HepG2 (cell line): ENCODE data around the gene SRP68. TPM values are rescaled to one million over a fixed set of nuclear protein-coding genes. Genes with fewer than 3 reads are reported as not detected.

ENCODE experiments used
- CHD2 ChIP-seq: IDR thresholded peaks from 2 replicates; pipeline ENCODE4 v1.6.1; 2011; ENCODE audit warnings: low read depth, low read length, improper control_type of control experiment
- ERF ChIP-seq: IDR thresholded peaks from 2 replicates; pipeline ENCODE4 v1.6.1; 2018; ENCODE audit warnings: missing biosample characterization, missing genetic modification reagents
- HDAC6 ChIP-seq: fragments of 200-600 bp; sonication (generic); IDR thresholded peaks from 2 replicates; pipeline ENCODE4 v1.7.0; 2017; ENCODE audit warnings: mild to moderate bottlenecking, antibody characterized with exemption, low read length, low read depth
- HMG20A ChIP-seq: IDR thresholded peaks from 2 replicates; pipeline ENCODE4 v1.6.1; 2016; ENCODE audit warnings: borderline replicate concordance
- MAFK ChIP-seq, 2 experiments: IDR thresholded peaks in 1 of 2; conservative IDR thresholded peaks in 1 of 2; 2 replicates each; pipeline ENCODE4 v1.6.1; 2011; ENCODE audit warnings: improper control_type of control experiment in 2 of 2, low read length in 2 of 2
- MXD1 ChIP-seq: sonication (generic); formaldehyde crosslinking; IDR thresholded peaks from 2 replicates; pipeline ENCODE4 v1.4.0; 2020; ENCODE audit warnings: mild to moderate bottlenecking, missing genetic modification reagents
- NFIB ChIP-seq: sonication (generic); formaldehyde crosslinking; IDR thresholded peaks from 2 replicates; pipeline ENCODE4 v1.9.0; 2021; ENCODE audit warnings: missing genetic modification reagents, mild to moderate bottlenecking, borderline replicate concordance
- NR2F6 ChIP-seq, 2 experiments: IDR thresholded peaks; 2 replicates each; pipeline ENCODE4 v1.6.1; 2016; ENCODE audit warnings: antibody characterized with exemption in 1 of 2, mild to moderate bottlenecking in 1 of 2
- PCBP2 ChIP-seq: fragments of 200-400 bp; formaldehyde crosslinking; optimal IDR thresholded peaks from 2 replicates; pipeline ENCODE3; 2018; ENCODE audit warnings: low read length, low read depth; ENCODE audit not compliant: poor library complexity, severe bottlenecking
- PRDM10 ChIP-seq: sonication (generic); formaldehyde crosslinking; IDR thresholded peaks from 2 replicates; pipeline ENCODE4 v1.4.0; 2020; ENCODE audit warnings: low read depth, missing genetic modification reagents
- PRDM4 ChIP-seq: sonication (generic); formaldehyde crosslinking; IDR thresholded peaks from 2 replicates; pipeline ENCODE4 v1.9.0; 2021; ENCODE audit warnings: missing genetic modification reagents, borderline replicate concordance
- RAD51 ChIP-seq: fragments of 450-650 bp; IDR thresholded peaks from 2 replicates; pipeline ENCODE4 v1.6.1; 2016; ENCODE audit warnings: borderline replicate concordance
- SIX4 ChIP-seq: sonication (generic); formaldehyde crosslinking; IDR thresholded peaks from 2 replicates; pipeline ENCODE4 v1.4.0; 2020; ENCODE audit warnings: missing genetic modification reagents
- SNRNP70 ChIP-seq: fragments of 200-400 bp; formaldehyde crosslinking; IDR thresholded peaks from 2 replicates; pipeline ENCODE4 v1.6.1; 2017; ENCODE audit warnings: mild to moderate bottlenecking, low read depth, low read length, moderate library complexity
- SOX6 ChIP-seq, 2 experiments: fragments of 450-650 bp in 1 of 2; sonication (generic) in 1 of 2; formaldehyde crosslinking in 1 of 2; IDR thresholded peaks; 2 replicates each; pipeline versions ENCODE4 v1.4.0 to v1.6.1; 2017 to 2020; ENCODE audit warnings: antibody characterized with exemption in 1 of 2, mild to moderate bottlenecking in 1 of 2, missing genetic modification reagents in 1 of 2
- SP1 ChIP-seq, 2 experiments: fragments of 450-650 bp in 1 of 2; sonication (generic) in 1 of 2; formaldehyde crosslinking in 1 of 2; IDR thresholded peaks; 2 replicates each; pipeline versions ENCODE4 v1.4.0 to v1.6.1; 2016 to 2020; ENCODE audit warnings: missing genetic modification reagents in 1 of 2
- TBL1XR1 ChIP-seq: fragments of 150-350 bp; IDR thresholded peaks from 2 replicates; pipeline ENCODE4 v1.6.1; 2014; ENCODE audit warnings: borderline replicate concordance, low read length; ENCODE audit not compliant: partially characterized antibody
- ZC3H4 ChIP-seq: sonication (generic); formaldehyde crosslinking; IDR thresholded peaks from 2 replicates; pipeline ENCODE4 v1.4.0; 2020; ENCODE audit warnings: missing genetic modification reagents, borderline replicate concordance
- ZIK1 ChIP-seq: sonication (generic); formaldehyde crosslinking; IDR thresholded peaks from 2 replicates; pipeline ENCODE4 v1.5.0; 2020; ENCODE audit warnings: mild to moderate bottlenecking, low read depth, missing genetic modification reagents, borderline replicate concordance
- ZNF430 ChIP-seq: sonication (generic); formaldehyde crosslinking; IDR thresholded peaks from 2 replicates; pipeline ENCODE4 v1.9.0; 2021; ENCODE audit warnings: mild to moderate bottlenecking, missing genetic modification reagents
- ZNF619 ChIP-seq: sonication (generic); formaldehyde crosslinking; IDR thresholded peaks from 2 replicates; pipeline ENCODE4 v1.4.0; 2020; ENCODE audit warnings: mild to moderate bottlenecking, missing genetic modification reagents
- ZNF850 ChIP-seq: sonication (generic); formaldehyde crosslinking; conservative IDR thresholded peaks from 2 replicates; pipeline ENCODE4 v1.9.0; 2021; ENCODE audit warnings: mild to moderate bottlenecking, missing genetic modification reagents
- polyA plus RNA-seq, 8 experiments: library from polyadenylated mRNA; depleted of rRNA in 3 of 8; stranded (reverse) in 7 of 8; unstranded in 1 of 8; fragments of >200 nt; fragmentation: Illumina TruSeq in 4 of 8; extraction: Trizol in 4 of 8; gene quantifications; 2 replicates each; pipeline versions ENCODE4 v1.2.1 to v1.2.3, GENCODE V29; 2011 to 2016; ENCODE audit warnings: low read depth in 4 of 8, missing spikeins in 1 of 8, mixed read lengths in 1 of 8; ENCODE audit not compliant: insufficient read depth in 1 of 8
- total RNA-seq, 5 experiments: library from RNA; depleted of rRNA; stranded (reverse); fragments of >200 nt; fragmentation: Illumina TruSeq; extraction: Trizol; gene quantifications; 2 replicates each; pipeline ENCODE4 v1.2.3, GENCODE V29; 2016; ENCODE audit warnings: low read depth in 1 of 5

The SRP68 gene
- total and polyA plus RNA-seq, 2 of the 13 experiments (the other 11 are each of a cell fraction or from before 2014, with no cell fraction given): 39.8 to 74.3 TPM

DNA sequence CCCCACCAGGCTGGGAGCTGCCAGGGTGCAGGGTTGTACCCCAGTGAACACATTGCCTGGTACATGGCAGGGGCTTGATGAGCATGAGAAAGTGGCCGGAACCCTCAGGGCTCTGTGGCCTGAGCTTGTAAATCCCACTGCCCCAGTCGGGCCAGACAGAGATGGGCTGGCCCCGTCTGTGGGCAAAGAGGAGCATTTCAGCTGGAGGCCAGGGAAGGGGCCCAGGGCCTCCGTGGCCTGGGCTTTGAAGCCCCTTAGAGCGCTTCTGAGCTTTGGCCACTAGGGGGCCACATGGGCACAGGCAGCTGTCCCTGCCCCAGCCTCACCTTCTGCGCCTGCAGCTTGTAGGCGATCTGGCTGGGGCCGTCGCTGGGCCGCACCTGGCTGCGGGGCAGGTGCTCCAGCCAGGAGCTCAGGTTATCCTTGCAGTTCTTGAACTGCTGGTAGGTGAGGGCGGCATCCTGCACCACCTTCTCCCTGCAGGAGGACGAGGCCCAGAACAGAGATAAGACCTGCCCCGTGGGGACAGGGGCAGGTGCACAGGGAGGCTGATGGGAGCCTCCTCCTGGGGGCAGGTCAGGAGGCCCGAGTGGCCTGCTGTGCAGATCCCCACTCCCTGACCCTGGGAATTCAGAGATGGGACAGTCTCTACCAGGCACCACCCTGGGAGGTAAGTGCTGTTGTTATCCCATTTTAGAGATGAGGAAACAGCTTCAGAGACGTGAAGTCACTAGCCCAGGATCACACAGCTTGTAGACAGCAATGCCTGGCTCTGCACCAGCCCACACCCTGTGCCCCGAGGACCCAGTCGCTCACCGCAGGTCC, 58.0 kb downstream of the SRP68 start (continued):
- TF ChIP-seq HDAC6: no peak
- TF ChIP-seq ZIK1 (CRISPR knock-in tag): no peak
- no peak for TF ChIP-seq HMG20A (CRISPR knock-in tag)
- no peak; the same call in 1 of the 2 replicates for TF ChIP-seq MXD1 (CRISPR knock-in tag)
- TF ChIP-seq PCBP2: no peak
- no peak for TF ChIP-seq RAD51
- TF ChIP-seq PRDM4 (CRISPR knock-in tag): 0 out of 2 replicates have a peak, but pooled peaks have one; percentile 60
- TF ChIP-seq SP1 (IDR thresholded peaks at IDR 0.05): no peak
- no peak for TF ChIP-seq SP1 (CRISPR knock-in tag; IDR thresholded peaks at IDR 0.05)
- TF ChIP-seq TBL1XR1: no peak
- TF ChIP-seq SIX4 (CRISPR knock-in tag): no peak
- TF ChIP-seq ZNF430: no peak
- TF ChIP-seq NR2F6 (IDR thresholded peaks at IDR 0.05): no peak; the same call in 1 of the 2 replicates
- 0 out of 2 replicates have a peak, but pooled peaks have one; percentile 15 for TF ChIP-seq NR2F6 (CRISPR knock-in tag; IDR thresholded peaks at IDR 0.05)
- peak; percentile 78; the same call in 1 of the 2 replicates for TF ChIP-seq ERF (CRISPR knock-in tag)
- TF ChIP-seq ZNF850 (CRISPR knock-in tag): no peak
- TF ChIP-seq ZC3H4 (CRISPR knock-in tag): no peak
- no peak for TF ChIP-seq NFIB
- no peak for TF ChIP-seq CHD2
- TF ChIP-seq SOX6 (IDR thresholded peaks at IDR 0.05): no peak
- 0 out of 2 replicates have a peak, but pooled peaks have one; percentile 44 for TF ChIP-seq SOX6 (CRISPR knock-in tag; IDR thresholded peaks at IDR 0.05)
- no peak for TF ChIP-seq SNRNP70
- TF ChIP-seq ZNF619 (CRISPR knock-in tag): peak; percentile 95; the same call in 1 of the 2 replicates
- TF ChIP-seq MAFK (conservative IDR thresholded peaks at IDR 0.05 in 1 of 2, IDR thresholded peaks at IDR 0.05 in 1 of 2; ENCODE audit: low read length in 2 of 2): no peak
- TF ChIP-seq PRDM10 (CRISPR knock-in tag): no peak
